ENCODE results near the gene ZNF385D. TPM values are rescaled to one million over a fixed set of nuclear protein-coding genes. Genes with fewer than 3 reads are reported as not detected.

ZNF385D gene
- total RNA-seq, 1 experiment from 2014 or later, result 9.6 TPM

- no peak for TF ChIP-seq E2F1 (CRISPR knock-in tag; IDR thresholded peaks at IDR 0.05)
- no peak for TF ChIP-seq ZNF317 (CRISPR knock-in tag; IDR thresholded peaks at IDR 0.05; ENCODE audit: borderline replicate concordance, low read depth)
- TF ChIP-seq GRHL2 (CRISPR knock-in tag; IDR thresholded peaks at IDR 0.05; ENCODE audit: insufficient replicate concordance, severe bottlenecking), result no peak
- TF ChIP-seq ZBTB43 (CRISPR knock-in tag; IDR thresholded peaks at IDR 0.05), result no peak
Observed at GRCh38 chr3:21779909-21780308, 28.9 kb upstream of the ZNF385D start (continued).

GRCh38 chr3:21778715-21779114, 27.7 kb upstream of the ZNF385D start:
- no peak for TF ChIP-seq USF2 (CRISPR knock-in tag; IDR thresholded peaks at IDR 0.05)
- TF ChIP-seq TEAD4 (CRISPR knock-in tag; IDR thresholded peaks at IDR 0.05), result no peak
- TF ChIP-seq RELA (CRISPR knock-in tag; IDR thresholded peaks at IDR 0.05; ENCODE audit: borderline replicate concordance), result no peak
- no peak for TF ChIP-seq NFATC4 (CRISPR knock-in tag; IDR thresholded peaks at IDR 0.05)
- TF ChIP-seq ZNF416 (CRISPR knock-in tag; IDR thresholded peaks at IDR 0.05), result no peak
- TF ChIP-seq ZNF425 (CRISPR knock-in tag; conservative IDR thresholded peaks at IDR 0.05), result no peak
- no peak for TF ChIP-seq CREB1 (CRISPR knock-in tag; IDR thresholded peaks at IDR 0.05)
- no peak for TF ChIP-seq ZBTB21 (CRISPR knock-in tag; IDR thresholded peaks at IDR 0.05; ENCODE audit: borderline replicate concordance)
- no peak for TF ChIP-seq ZNF263 (CRISPR knock-in tag; IDR thresholded peaks at IDR 0.05; ENCODE audit: low read depth)
- TF ChIP-seq CDX4 (CRISPR knock-in tag; IDR thresholded peaks at IDR 0.05; ENCODE audit: borderline replicate concordance), result no peak
- TF ChIP-seq ATF2 (CRISPR knock-in tag; IDR thresholded peaks at IDR 0.05; ENCODE audit: borderline replicate concordance, low read depth), result no peak
- no peak for TF ChIP-seq SP1 (CRISPR knock-in tag; conservative IDR thresholded peaks at IDR 0.05)
- no peak for TF ChIP-seq ZNF138 (CRISPR knock-in tag; conservative IDR thresholded peaks at IDR 0.05)
- no peak for TF ChIP-seq FOXJ3 (CRISPR knock-in tag; IDR thresholded peaks at IDR 0.05; ENCODE audit: borderline replicate concordance)
- no peak for TF ChIP-seq ZNF281 (CRISPR knock-in tag; IDR thresholded peaks at IDR 0.05)
- TF ChIP-seq NR3C1 (CRISPR knock-in tag; conservative IDR thresholded peaks at IDR 0.05; ENCODE audit: low read depth), result no peak
- TF ChIP-seq ESRRA (CRISPR knock-in tag; IDR thresholded peaks at IDR 0.05; ENCODE audit: borderline replicate concordance), result no peak
- TF ChIP-seq ETV6 (CRISPR knock-in tag; IDR thresholded peaks at IDR 0.05), result no peak
- Mint-ChIP-seq H3K36me3 (no peaks in the 10 kb centered on the region), H3K4me3 (no peak overlapping the region), H3K4me1 (no peaks in the 10 kb centered on the region), H3K27ac (no peak overlapping the region), H3K27me3 (ENCODE audit: low read depth) (no peaks in the 10 kb centered on the region), H3K9me3 (0 out of 2 replicates have a peak, but pooled peaks cover under 1% of the 10 kb centered on the region)
- DNase-seq (ENCODE audit: low spot score) (no peak), ATAC-seq (no peak)
- POLR2A ChIA-PET, result no interaction called here
- CTCF ChIA-PET, result no interaction called here
